K562 (cell line): ENCODE results near the gene LYST. TPM values are rescaled to one million over a fixed set of nuclear protein-coding genes. Genes with fewer than 3 reads are reported as not detected.

Experiments used
- ATAC-seq: fragments of 200-7000 bp; cut with Tn5 transposase; 3 replicates; pipeline ENCODE4 v1.9.1; 2020; ENCODE audit warnings: moderate library complexity
- BruUV-seq: library from RNA; stranded (reverse); fragments of 400-500 nt; replicated peaks from 2 replicates; lab custom pipeline; 2021; lab: Mats Ljungman, UMichigan
- CTCF ChIA-PET: fragments of 300-600 bp; formaldehyde crosslinking; extraction: SDS; loops from one replicate; lab custom pipeline; 2021; ENCODE audit warnings: low intra/inter-chr PET ratio; lab: Yijun Ruan, JAX
- POLR2A ChIA-PET: fragments of 300-600, 350-650 bp; sonication (Branson Sonifier 250); formaldehyde crosslinking; extraction: SDS; loops from one replicate; lab custom pipeline; 2021; ENCODE audit warnings: antibody characterized with exemption, inconsistent platforms; lab: Yijun Ruan, JAX
- DNase-seq, 4 experiments: peaks; one replicate each; pipeline versions ENCODE4 v3.0.0 to v3.0.0-alpha.2; 2011 to 2018; ENCODE audit warnings: low spot score in 3 of 4, mixed read lengths in 3 of 4; ENCODE audit errors: extremely low read depth in 1 of 4
- FAIRE-seq: peaks from 2 replicates; lab custom pipeline; 2011; peaks lifted over from hg19 to GRCh38; lab: Jason Lieb, UNC
- H2AFZ ChIP-seq: 2 replicates; pipeline ENCODE4 v1.6.0; 2011; ENCODE audit warnings: low read depth, low read length, control low read depth, inconsistent platforms
- H3K27ac ChIP-seq: fragments of 200-600 bp; 3 replicates; pipeline ENCODE4 v1.8.0; 2011; ENCODE audit warnings: low read depth, mild to moderate bottlenecking, control low read depth, inconsistent platforms, low read length, moderate library complexity, mixed read lengths; ENCODE audit errors: extremely low read depth
- H3K27me3 ChIP-seq, 2 experiments: fragments of 300-600 bp in 1 of 2; 2 replicates in 1 of 2; 3 replicates in 1 of 2; pipeline versions ENCODE4 v1.6.0 to v1.8.0; 2011; ENCODE audit warnings: inconsistent platforms in 2 of 2, low read length in 2 of 2, mild to moderate bottlenecking in 1 of 2, mixed read lengths in 1 of 2, moderate library complexity in 1 of 2; ENCODE audit not compliant: control insufficient read depth in 2 of 2, insufficient read depth in 2 of 2
- H3K36me3 ChIP-seq: fragments of 300-600 bp; 3 replicates; pipeline ENCODE4 v1.8.0; 2011; ENCODE audit warnings: mild to moderate bottlenecking, low read length, inconsistent platforms; ENCODE audit not compliant: control insufficient read depth, insufficient read depth
- H3K4me1 ChIP-seq, 2 experiments: fragments of 200-600 bp in 1 of 2; replicated peaks in 1 of 2; 2 replicates in 1 of 2; 3 replicates in 1 of 2; pipeline versions ENCODE4 v1.5.1 to v1.8.0; 2011; ENCODE audit warnings: inconsistent platforms in 2 of 2, low read length in 2 of 2, mild to moderate bottlenecking in 1 of 2, mixed read lengths in 1 of 2, moderate library complexity in 1 of 2; ENCODE audit not compliant: control insufficient read depth in 2 of 2, insufficient read depth in 2 of 2
- H3K4me2 ChIP-seq: 2 replicates; pipeline ENCODE4 v1.6.1; 2011; ENCODE audit warnings: low read length, control low read depth, inconsistent platforms, mixed read lengths; ENCODE audit not compliant: insufficient read depth
- H3K4me3 ChIP-seq: fragments of 200-600 bp; sonication (generic), shearing (Covaris generic); 2 replicates; pipeline ENCODE4 v1.5.1; 2016; ENCODE audit warnings: control low read depth, inconsistent platforms
- H3K79me2 ChIP-seq: fragments of 200-600 bp; 3 replicates; pipeline ENCODE4 v1.8.0; 2011; ENCODE audit warnings: low read length, inconsistent platforms; ENCODE audit not compliant: control insufficient read depth, insufficient read depth
- H3K9ac ChIP-seq, 2 experiments: 2 replicates each; pipeline versions ENCODE4 v1.6.0 to v1.6.1; 2011; ENCODE audit warnings: low read depth in 2 of 2, low read length in 2 of 2, control low read depth in 1 of 2, inconsistent platforms in 1 of 2, mild to moderate bottlenecking in 1 of 2, mixed read lengths in 1 of 2; ENCODE audit not compliant: insufficient read depth in 1 of 2
- H3K9me1 ChIP-seq: one replicate; pipeline ENCODE4 v1.6.0; 2011; ENCODE audit warnings: inconsistent platforms, mild to moderate bottlenecking, low read length, moderate library complexity; ENCODE audit not compliant: control insufficient read depth, insufficient read depth
- H3K9me3 ChIP-seq: replicated peaks from 2 replicates; pipeline ENCODE4 v1.5.1; 2011; ENCODE audit warnings: low read depth, low read length, inconsistent platforms; ENCODE audit not compliant: control insufficient read depth, insufficient read depth
- H4K20me1 ChIP-seq: replicated peaks from 2 replicates; pipeline ENCODE4 v1.6.1; 2011; ENCODE audit warnings: low read length, inconsistent platforms, mixed read lengths; ENCODE audit not compliant: control insufficient read depth, insufficient read depth
- DNMT1 ChIP-seq: fragments of 450-650 bp; IDR thresholded peaks from 2 replicates; pipeline ENCODE4 v1.6.1; 2016; ENCODE audit warnings: antibody characterized with exemption, mild to moderate bottlenecking
- FOXP4 ChIP-seq: sonication (generic); formaldehyde crosslinking; IDR thresholded peaks from 2 replicates; pipeline ENCODE4 v1.8.0; 2022; ENCODE audit warnings: mild to moderate bottlenecking, missing genetic modification reagents, borderline replicate concordance
- HDAC1 ChIP-seq, 2 experiments: fragments of 450-650 bp; IDR thresholded peaks; 2 replicates each; pipeline ENCODE4 v1.6.1; 2016 to 2017; ENCODE audit warnings: inconsistent platforms in 1 of 2, mild to moderate bottlenecking in 1 of 2, moderate library complexity in 1 of 2
- KLF16 ChIP-seq: IDR thresholded peaks from 2 replicates; pipeline ENCODE4 v1.6.1; 2016; ENCODE audit warnings: antibody characterized with exemption
- LCOR ChIP-seq: sonication (generic); formaldehyde crosslinking; IDR thresholded peaks from 2 replicates; pipeline ENCODE4 v1.8.0; 2022; ENCODE audit warnings: mild to moderate bottlenecking, missing genetic modification reagents
- PKNOX1 ChIP-seq: fragments of 450-650 bp; IDR thresholded peaks from 2 replicates; pipeline ENCODE4 v1.6.1; 2016
- RAD21 ChIP-seq, 2 experiments: fragments of 250-450 bp in 1 of 2; fragments of 450-650 bp in 1 of 2; sonication (Bioruptor Pico) in 1 of 2; formaldehyde crosslinking in 1 of 2; IDR thresholded peaks in 1 of 2; conservative IDR thresholded peaks in 1 of 2; 2 replicates each; pipeline versions ENCODE4 v1.4.0 to v1.8.0; 2020 to 2022; ENCODE audit warnings: mild to moderate bottlenecking in 2 of 2, moderate library complexity in 1 of 2
- SAP30 ChIP-seq: fragments of 200-600 bp; sonication (generic); IDR thresholded peaks from 2 replicates; pipeline ENCODE4 v1.6.1; 2012; ENCODE audit warnings: borderline replicate concordance, low read depth, mild to moderate bottlenecking, moderate library complexity, low read length, control low read depth, inconsistent platforms; ENCODE audit not compliant: insufficient read depth, poor library complexity, severe bottlenecking
- SREBF2 ChIP-seq: sonication (generic); formaldehyde crosslinking; IDR thresholded peaks from 2 replicates; pipeline ENCODE4 v1.4.0; 2020; ENCODE audit warnings: mild to moderate bottlenecking, missing genetic modification reagents
- TBL1XR1 ChIP-seq, 2 experiments: IDR thresholded peaks; 2 replicates each; pipeline ENCODE4 v1.6.1; 2012; ENCODE audit warnings: improper control_type of control experiment in 2 of 2, low read length in 2 of 2, mild to moderate bottlenecking in 1 of 2
- ZBTB12 ChIP-seq: fragments of 250-450 bp; sonication (Bioruptor Pico); IDR thresholded peaks from 2 replicates; pipeline ENCODE4 v1.4.0; 2020
- ZNF589 ChIP-seq: fragments of 200-800 bp; sonication (Bioruptor generic); IDR thresholded peaks from 2 replicates; pipeline ENCODE4 v1.6.1; 2016; ENCODE audit warnings: low read depth, missing genetic modification characterization, missing compliant biosample characterization
- WGBS: fragments of 100-300 bp; shearing (Covaris generic); methylation state at CpG from one replicate; pipeline ENCODE4 v1.1.6; 2016; ENCODE audit warnings: low coverage, mixed read lengths; ENCODE audit not compliant: insufficient coverage; ENCODE audit errors: missing lambda C conversion rate; 5-methylcytosine and 5-hydroxymethylcytosine counted together
- in situ Hi-C: fragments of 300-500 bp; cut with MboI; formaldehyde crosslinking; loops from 4 replicates; pipeline ENCODE4 v1.15.0; 2018; ENCODE audit warnings: inconsistent platforms, mixed read lengths
- intact Hi-C: fragments of 100-400 bp; cut with micrococcal nuclease; formaldehyde crosslinking; loops from 2 replicates; pipeline ENCODE4 v1.14.2; 2022
- polyA plus RNA-seq, 8 experiments: library from polyadenylated mRNA; depleted of rRNA in 4 of 8; stranded (reverse) in 5 of 8; unstranded in 3 of 8; fragments of >200 nt; fragmentation: Nextera tagmentation in 2 of 8; fragmentation: Illumina TruSeq in 1 of 8; extraction: Ambion mirVana in 2 of 8; extraction: Trizol in 1 of 8; gene quantifications; 2 replicates each; pipeline versions ENCODE4 v1.2.1 to v1.2.3, GENCODE V29; 2011 to 2014; ENCODE audit warnings: inconsistent platforms in 1 of 8, missing spikeins in 1 of 8
- total RNA-seq, 7 experiments: library from RNA; depleted of rRNA in 6 of 7; stranded (reverse); fragments of >200 nt in 6 of 7; fragmentation: Illumina TruSeq in 2 of 7; extraction: Trizol in 2 of 7; gene quantifications; 2 replicates each; pipeline versions ENCODE4 v1.2.1 to v1.2.3, GENCODE V29; 2011 to 2021; ENCODE audit warnings: low replicate concordance in 1 of 7

The LYST gene
- total and polyA plus RNA-seq, 9 of the 15 experiments (the other 6 are each of a cell fraction or from before 2014, with no cell fraction given), result 0.73 to 2.4 (median 1.4) TPM

- TF ChIP-seq PKNOX1, result peak; percentile 31; the same call in 1 of the 2 replicates
- no peak for TF ChIP-seq SREBF2 (CRISPR knock-in tag)
- TF ChIP-seq KLF16, result 0 out of 2 replicates have a peak, but pooled peaks have one; percentile 4
- no peak for TF ChIP-seq LCOR (CRISPR knock-in tag)
- peak; percentile 59 for TF ChIP-seq RAD21 (CRISPR knock-in tag; conservative IDR thresholded peaks at IDR 0.05 in 1 of 2, IDR thresholded peaks at IDR 0.05 in 1 of 2)
Measured at GRCh38 chr1:235843461-235843961, 23.2 kb downstream of the LYST start (continued).

- 0% methylated on average over 1 of the region's 1 CpG for WGBS
- TF ChIP-seq SAP30, result no peak
- TF ChIP-seq HDAC1 (IDR thresholded peaks at IDR 0.05), result no peak
- TF ChIP-seq FOXP4 (CRISPR knock-in tag), result no peak
- TF ChIP-seq ZBTB12 (CRISPR knock-in tag), result no peak
- no peak for TF ChIP-seq ZNF589
- TF ChIP-seq TBL1XR1 (IDR thresholded peaks at IDR 0.05; ENCODE audit: low read length in 2 of 2), result no peak
- TF ChIP-seq DNMT1, result no peak
- Histone ChIP-seq H3K4me2 (no peak overlapping the region), H3K36me3 (no peaks in the 10 kb centered on the region), H3K27ac (no peak overlapping the region), H4K20me1 (no peaks in the 10 kb centered on the region), H3K4me3 (no peak overlapping the region), H2AFZ (no peak overlapping the region), H3K9me1 (no peaks in the 10 kb centered on the region), H3K9me3 (no peaks in the 10 kb centered on the region), H3K4me1 (no peaks in the 10 kb centered on the region), H3K9ac (no peak overlapping the region), H3K79me2 (no peaks in the 10 kb centered on the region), H3K27me3 (peaks cover 5 to 6% of the 10 kb centered on the region in 2 experiments; a peak in 2 of 5 replicates)
- CTCF ChIA-PET, result no interaction called here
- POLR2A ChIA-PET, result interaction anchor here (0.6 kb wide), 1 partner anchor 11 kb away, joined by 3 read pairs; no protein-coding TSS in a partner anchor
- DNase-seq (no peak), ATAC-seq (no peak), FAIRE-seq (no peak)
- intact Hi-C loops (loop anchor here (10.0 kb wide), 1 partner anchor 327 kb away; no protein-coding TSS in a partner anchor), in situ Hi-C loops (no loop called here)
- no TSS peak for BruUV-seq
Measured at GRCh38 chr1:235841938-235842545, 24.7 kb downstream of the LYST start.
